Neural cell (in vitro differentiated cells): Measurements from ENCODE around the gene CACNA1C. TPM values are rescaled to one million over a fixed set of nuclear protein-coding genes. Genes with fewer than 3 reads are reported as not detected.

Experiments
- H2AFZ ChIP-seq: fragments of 200-600, 300-800 bp; sonication (generic), shearing (Covaris generic); 2 replicates; pipeline ENCODE4 v1.6.0; 2014; ENCODE audit warnings: low read depth, mild to moderate bottlenecking, antibody characterized with exemption, low read length, moderate library complexity
- H3F3A ChIP-seq: fragments of 200-600 bp; shearing (Covaris generic); 2 replicates; pipeline ENCODE4 v1.6.1; 2016; ENCODE audit warnings: mild to moderate bottlenecking, moderate library complexity, mixed read lengths, antibody characterized with exemption, low read length; ENCODE audit not compliant: insufficient read depth, poor library complexity, severe bottlenecking
- H3K27ac ChIP-seq: fragments of 200-600, 300-800 bp; sonication (generic), shearing (Covaris generic); 2 replicates; pipeline ENCODE4 v1.5.1; 2014; ENCODE audit warnings: mild to moderate bottlenecking, low read length, moderate library complexity
- H3K27me3 ChIP-seq: fragments of 300-800, 200-600 bp; sonication (generic), shearing (Covaris generic); 2 replicates; pipeline ENCODE4 v1.6.0; 2014; ENCODE audit warnings: mild to moderate bottlenecking, low read depth, low read length, moderate library complexity; ENCODE audit not compliant: insufficient read depth
- H3K36me3 ChIP-seq: fragments of 300-800, 200-600 bp; sonication (generic), shearing (Covaris generic); 2 replicates; pipeline ENCODE4 v1.5.1; 2014; ENCODE audit warnings: mild to moderate bottlenecking, antibody characterized with exemption, low read length, moderate library complexity; ENCODE audit not compliant: insufficient read depth
- H3K4me2 ChIP-seq: fragments of 300-800, 200-600 bp; sonication (generic), shearing (Covaris generic); 2 replicates; pipeline ENCODE4 v1.6.0; 2014; ENCODE audit warnings: mild to moderate bottlenecking, low read length
- H3K4me3 ChIP-seq: fragments of 300-800, 200-600 bp; sonication (generic), shearing (Covaris generic); 2 replicates; pipeline ENCODE4 v1.5.1; 2014; ENCODE audit warnings: mild to moderate bottlenecking, low read length, moderate library complexity
- H3K79me2 ChIP-seq: fragments of 200-600 bp; shearing (Covaris generic); replicated peaks from 2 replicates; pipeline ENCODE4 v1.6.0; 2014; ENCODE audit warnings: mild to moderate bottlenecking, low read length, moderate library complexity; ENCODE audit not compliant: insufficient read depth
- H3K9ac ChIP-seq: fragments of 300-800, 200-600 bp; sonication (generic), shearing (Covaris generic); 2 replicates; pipeline ENCODE4 v1.6.1; 2016; ENCODE audit warnings: mild to moderate bottlenecking, low read length, mixed read lengths
- H3K9me2 ChIP-seq: fragments of 200-600 bp; shearing (Covaris generic); 2 replicates; pipeline ENCODE4 v1.6.1; 2016; ENCODE audit warnings: mild to moderate bottlenecking, low read length, mixed read lengths; ENCODE audit not compliant: insufficient read depth
- H3K9me3 ChIP-seq: fragments of 200-600, 300-800 bp; sonication (generic), shearing (Covaris generic); 2 replicates; pipeline ENCODE4 v1.6.1; 2016; ENCODE audit warnings: mild to moderate bottlenecking, mixed run types, low read length, moderate library complexity, mixed read lengths
- H4K20me1 ChIP-seq: fragments of 200-600 bp; shearing (Covaris generic); 2 replicates; pipeline ENCODE4 v1.6.1; 2016; ENCODE audit warnings: mild to moderate bottlenecking, mixed run types; ENCODE audit not compliant: insufficient read depth
- EP300 ChIP-seq: fragments of 450-650 bp; conservative IDR thresholded peaks from 2 replicates; pipeline ENCODE4 v1.6.1; 2014; ENCODE audit warnings: antibody characterized with exemption, mild to moderate bottlenecking, moderate library complexity; ENCODE audit not compliant: poor library complexity, severe bottlenecking
- EZH2 ChIP-seq: fragments of 200-600, 300-800 bp; shearing (Covaris generic), sonication (generic); IDR thresholded peaks from 2 replicates; pipeline ENCODE4 v1.6.1; 2014; ENCODE audit warnings: antibody characterized with exemption, low read length, borderline replicate concordance, mild to moderate bottlenecking; ENCODE audit not compliant: insufficient read depth, poor library complexity, severe bottlenecking
- MXI1 ChIP-seq: fragments of 450-650 bp; conservative IDR thresholded peaks from 2 replicates; pipeline ENCODE4 v1.6.1; 2014; ENCODE audit warnings: antibody characterized with exemption, mild to moderate bottlenecking; ENCODE audit not compliant: poor library complexity, severe bottlenecking
- POLR2AphosphoS5 ChIP-seq: IDR thresholded peaks from 2 replicates; pipeline ENCODE4 v1.6.1; 2012
- RAD21 ChIP-seq: fragments of 450-650 bp; conservative IDR thresholded peaks from 2 replicates; pipeline ENCODE4 v1.6.1; 2014; ENCODE audit warnings: antibody characterized with exemption, mild to moderate bottlenecking, moderate library complexity
- SMC3 ChIP-seq: fragments of 450-650 bp; conservative IDR thresholded peaks from 2 replicates; pipeline ENCODE4 v1.6.1; 2014; ENCODE audit warnings: antibody characterized with exemption, mild to moderate bottlenecking, moderate library complexity; ENCODE audit not compliant: poor library complexity
- TAF1 ChIP-seq: IDR thresholded peaks from 2 replicates; pipeline ENCODE4 v1.6.1; 2012; ENCODE audit warnings: low read depth
- polyA plus RNA-seq: library from polyadenylated mRNA; depleted of rRNA; stranded (reverse); fragments of >200 nt; gene quantifications from 2 replicates; pipeline ENCODE4 v1.2.3, GENCODE V29; 2014
- TF ChIP-seq, protein P1 (sequence below): fragments of 450-650 bp; IDR thresholded peaks from 2 replicates; pipeline ENCODE4 v1.5.1; 2014; ENCODE audit warnings: antibody characterized with exemption, mild to moderate bottlenecking, moderate library complexity; ENCODE audit not compliant: poor library complexity, severe bottlenecking
- TF ChIP-seq, protein P2 (sequence below): IDR thresholded peaks from 2 replicates; pipeline ENCODE4 v1.6.1; 2012; ENCODE audit warnings: borderline replicate concordance

The CACNA1C gene
- polyA plus RNA-seq, 1 donor from 2014 or later, result 9.7 TPM

DNA sequence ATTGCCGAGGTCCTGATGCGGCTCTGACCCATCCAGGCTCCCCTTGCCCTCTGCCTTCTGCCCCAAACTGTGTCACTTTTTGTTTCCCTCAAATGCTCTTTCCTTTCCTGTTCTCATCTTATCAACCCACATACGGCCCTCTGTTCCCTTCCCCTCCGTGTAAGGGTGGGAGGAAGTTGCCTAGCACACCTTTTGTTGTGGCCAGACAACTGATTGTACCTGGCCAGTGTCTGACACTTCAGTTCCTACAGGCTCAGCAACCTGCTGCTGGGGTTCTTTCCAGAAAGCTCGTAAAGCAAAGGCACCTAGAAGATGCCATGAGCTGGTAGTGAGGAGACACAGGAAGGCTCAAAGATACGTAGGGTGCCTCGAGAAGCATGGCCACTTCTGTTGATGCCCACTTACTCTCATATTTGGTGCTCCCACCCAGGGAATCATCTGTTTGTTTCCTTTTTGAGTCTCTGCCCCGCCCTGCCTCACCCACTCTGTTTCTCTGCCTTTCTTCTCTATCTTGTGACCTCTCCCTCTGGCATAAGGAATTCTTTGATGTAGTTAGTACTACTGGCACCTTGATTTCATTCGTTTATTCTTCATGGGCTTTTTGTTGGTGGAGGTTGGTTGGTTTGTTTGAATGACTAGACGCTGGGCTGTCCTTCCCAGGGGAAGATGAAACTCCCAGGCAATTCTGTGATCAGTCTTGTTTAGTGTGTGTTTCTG lies 589.5 kb downstream of the CACNA1C start:
- Histone ChIP-seq H3K4me3 (no peak overlapping the region), H3K9me3 (no peaks in the 10 kb centered on the region), H2AFZ (no peak overlapping the region), H3K9me2 (no peaks in the 10 kb centered on the region), H3K27ac (no peak overlapping the region), H3K79me2 (no peaks in the 10 kb centered on the region), H4K20me1 (no peaks in the 10 kb centered on the region), H3K4me2 (no peak overlapping the region), H3F3A (no peaks in the 10 kb centered on the region), H3K9ac (no peak overlapping the region), H3K27me3 (no peaks in the 10 kb centered on the region), H3K36me3 (no peaks in the 10 kb centered on the region)
- TF ChIP-seq, protein P1, sequence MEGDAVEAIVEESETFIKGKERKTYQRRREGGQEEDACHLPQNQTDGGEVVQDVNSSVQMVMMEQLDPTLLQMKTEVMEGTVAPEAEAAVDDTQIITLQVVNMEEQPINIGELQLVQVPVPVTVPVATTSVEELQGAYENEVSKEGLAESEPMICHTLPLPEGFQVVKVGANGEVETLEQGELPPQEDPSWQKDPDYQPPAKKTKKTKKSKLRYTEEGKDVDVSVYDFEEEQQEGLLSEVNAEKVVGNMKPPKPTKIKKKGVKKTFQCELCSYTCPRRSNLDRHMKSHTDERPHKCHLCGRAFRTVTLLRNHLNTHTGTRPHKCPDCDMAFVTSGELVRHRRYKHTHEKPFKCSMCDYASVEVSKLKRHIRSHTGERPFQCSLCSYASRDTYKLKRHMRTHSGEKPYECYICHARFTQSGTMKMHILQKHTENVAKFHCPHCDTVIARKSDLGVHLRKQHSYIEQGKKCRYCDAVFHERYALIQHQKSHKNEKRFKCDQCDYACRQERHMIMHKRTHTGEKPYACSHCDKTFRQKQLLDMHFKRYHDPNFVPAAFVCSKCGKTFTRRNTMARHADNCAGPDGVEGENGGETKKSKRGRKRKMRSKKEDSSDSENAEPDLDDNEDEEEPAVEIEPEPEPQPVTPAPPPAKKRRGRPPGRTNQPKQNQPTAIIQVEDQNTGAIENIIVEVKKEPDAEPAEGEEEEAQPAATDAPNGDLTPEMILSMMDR, result no peak
- TF ChIP-seq TAF1, result no peak

DNA sequence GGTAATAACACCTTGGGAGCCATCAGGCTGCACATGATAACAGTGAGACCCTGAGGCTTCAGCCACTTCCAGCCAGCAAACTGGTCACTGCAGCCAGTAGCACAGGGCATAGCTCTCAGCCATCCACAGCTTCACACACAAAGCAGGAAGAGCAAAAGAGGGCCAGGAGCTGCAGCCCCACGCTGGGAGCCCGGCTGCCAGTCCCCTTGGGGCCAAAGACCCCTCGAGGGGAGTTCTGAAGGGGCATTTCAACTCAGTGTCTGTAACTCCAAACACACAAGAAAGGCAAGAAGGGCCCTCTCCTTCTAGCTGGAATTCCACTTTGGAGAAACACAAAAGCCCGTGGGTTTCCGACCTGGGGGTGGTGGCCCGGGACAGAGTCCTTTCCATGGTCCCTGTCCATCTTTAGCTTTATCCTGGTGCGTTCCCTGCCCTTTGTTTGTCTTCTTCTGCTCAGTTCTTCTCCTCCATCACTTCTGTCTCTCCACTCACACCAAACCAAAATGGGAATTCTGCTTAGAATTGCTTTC lies 590.2 kb downstream of the CACNA1C start:
- Histone ChIP-seq H3F3A (no peaks in the 10 kb centered on the region), H3K79me2 (no peaks in the 10 kb centered on the region), H2AFZ (no peak overlapping the region), H3K36me3 (no peaks in the 10 kb centered on the region), H3K4me3 (no peak overlapping the region), H4K20me1 (no peaks in the 10 kb centered on the region), H3K4me2 (no peak overlapping the region), H3K9me2 (no peaks in the 10 kb centered on the region), H3K9ac (no peak overlapping the region), H3K9me3 (no peaks in the 10 kb centered on the region), H3K27ac (no peak overlapping the region), H3K27me3 (no peaks in the 10 kb centered on the region)
- TF ChIP-seq SMC3, result no peak
- TF ChIP-seq, protein P2, sequence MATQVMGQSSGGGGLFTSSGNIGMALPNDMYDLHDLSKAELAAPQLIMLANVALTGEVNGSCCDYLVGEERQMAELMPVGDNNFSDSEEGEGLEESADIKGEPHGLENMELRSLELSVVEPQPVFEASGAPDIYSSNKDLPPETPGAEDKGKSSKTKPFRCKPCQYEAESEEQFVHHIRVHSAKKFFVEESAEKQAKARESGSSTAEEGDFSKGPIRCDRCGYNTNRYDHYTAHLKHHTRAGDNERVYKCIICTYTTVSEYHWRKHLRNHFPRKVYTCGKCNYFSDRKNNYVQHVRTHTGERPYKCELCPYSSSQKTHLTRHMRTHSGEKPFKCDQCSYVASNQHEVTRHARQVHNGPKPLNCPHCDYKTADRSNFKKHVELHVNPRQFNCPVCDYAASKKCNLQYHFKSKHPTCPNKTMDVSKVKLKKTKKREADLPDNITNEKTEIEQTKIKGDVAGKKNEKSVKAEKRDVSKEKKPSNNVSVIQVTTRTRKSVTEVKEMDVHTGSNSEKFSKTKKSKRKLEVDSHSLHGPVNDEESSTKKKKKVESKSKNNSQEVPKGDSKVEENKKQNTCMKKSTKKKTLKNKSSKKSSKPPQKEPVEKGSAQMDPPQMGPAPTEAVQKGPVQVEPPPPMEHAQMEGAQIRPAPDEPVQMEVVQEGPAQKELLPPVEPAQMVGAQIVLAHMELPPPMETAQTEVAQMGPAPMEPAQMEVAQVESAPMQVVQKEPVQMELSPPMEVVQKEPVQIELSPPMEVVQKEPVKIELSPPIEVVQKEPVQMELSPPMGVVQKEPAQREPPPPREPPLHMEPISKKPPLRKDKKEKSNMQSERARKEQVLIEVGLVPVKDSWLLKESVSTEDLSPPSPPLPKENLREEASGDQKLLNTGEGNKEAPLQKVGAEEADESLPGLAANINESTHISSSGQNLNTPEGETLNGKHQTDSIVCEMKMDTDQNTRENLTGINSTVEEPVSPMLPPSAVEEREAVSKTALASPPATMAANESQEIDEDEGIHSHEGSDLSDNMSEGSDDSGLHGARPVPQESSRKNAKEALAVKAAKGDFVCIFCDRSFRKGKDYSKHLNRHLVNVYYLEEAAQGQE, result no peak
- TF ChIP-seq EP300, result no peak

DNA sequence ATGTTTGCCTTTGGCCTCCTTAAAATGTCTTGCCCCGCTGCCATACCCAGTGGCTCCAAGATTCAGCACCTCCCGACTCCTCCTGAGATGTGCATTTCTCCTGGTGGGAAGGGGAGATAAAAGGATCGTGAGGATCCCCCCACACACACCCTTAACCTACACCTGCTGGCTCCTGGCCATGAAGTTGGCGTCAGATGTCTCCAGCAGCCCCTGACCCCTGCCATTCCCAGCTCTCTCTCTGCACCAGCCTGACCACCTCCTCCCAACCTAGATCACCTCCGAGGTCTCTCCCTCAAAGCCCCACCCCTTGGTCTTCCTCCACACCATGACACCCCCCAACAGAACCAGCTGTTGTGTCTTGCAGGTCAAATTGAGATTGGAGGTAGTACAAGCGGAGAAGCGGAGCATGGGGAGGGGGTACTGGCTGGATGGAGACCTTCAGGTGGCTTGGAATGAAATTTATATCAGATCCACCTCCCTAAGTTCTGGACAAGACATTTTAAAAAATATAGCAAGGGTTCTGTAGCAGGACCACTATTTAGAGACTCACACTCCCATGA lies 590.9 kb downstream of the CACNA1C start:
- H3K36me3 ChIP-seq, result no peaks in the 10 kb centered on the region
- TF ChIP-seq MXI1 (no peak), POLR2AphosphoS5 (no peak), SMC3 (no peak), RAD21 (no peak), EZH2 (no peak), TAF1 (no peak), EP300 (no peak)
- TF ChIP-seq, protein P1, result no peak
- TF ChIP-seq, protein P2, result no peak

More for the DNA sequence above, 590.9 kb downstream of the CACNA1C start:
- H3K9me3 ChIP-seq, result no peaks in the 10 kb centered on the region
- H3K9me2 ChIP-seq, result no peaks in the 10 kb centered on the region
- H3K27me3 ChIP-seq, result no peaks in the 10 kb centered on the region
- H3K79me2 ChIP-seq, result no peaks in the 10 kb centered on the region
- H3K27ac ChIP-seq, result no peak overlapping the region
- no peaks in the 10 kb centered on the region for H4K20me1 ChIP-seq
- H3K9ac ChIP-seq, result no peak overlapping the region
- no peak overlapping the region for H3K4me2 ChIP-seq
- H3K4me3 ChIP-seq, result no peak overlapping the region
- no peaks in the 10 kb centered on the region for H3F3A ChIP-seq
- no peak overlapping the region for H2AFZ ChIP-seq
